Astrocyte (in vitro differentiated cells and primary cell): ENCODE data around the gene PLD5.

Experiments
- CTCF ChIP-seq: IDR thresholded peaks from 2 replicates; pipeline ENCODE4 v1.5.1; 2011; ENCODE audit warnings: low read depth, mild to moderate bottlenecking, inconsistent platforms, low read length, moderate library complexity; ENCODE audit not compliant: insufficient read depth
- EZH2 ChIP-seq: IDR thresholded peaks from 2 replicates; pipeline ENCODE4 v1.6.1; 2012; ENCODE audit warnings: mild to moderate bottlenecking, low read length, inconsistent platforms; ENCODE audit not compliant: insufficient read depth

GRCh38 chr1:242440757-242441156, 83.7 kb downstream of the PLD5 start:
- TF ChIP-seq CTCF (no peak), EZH2 (no peak)
